ENCODE measurements around the gene VEZT.

VEZT gene

DNA sequence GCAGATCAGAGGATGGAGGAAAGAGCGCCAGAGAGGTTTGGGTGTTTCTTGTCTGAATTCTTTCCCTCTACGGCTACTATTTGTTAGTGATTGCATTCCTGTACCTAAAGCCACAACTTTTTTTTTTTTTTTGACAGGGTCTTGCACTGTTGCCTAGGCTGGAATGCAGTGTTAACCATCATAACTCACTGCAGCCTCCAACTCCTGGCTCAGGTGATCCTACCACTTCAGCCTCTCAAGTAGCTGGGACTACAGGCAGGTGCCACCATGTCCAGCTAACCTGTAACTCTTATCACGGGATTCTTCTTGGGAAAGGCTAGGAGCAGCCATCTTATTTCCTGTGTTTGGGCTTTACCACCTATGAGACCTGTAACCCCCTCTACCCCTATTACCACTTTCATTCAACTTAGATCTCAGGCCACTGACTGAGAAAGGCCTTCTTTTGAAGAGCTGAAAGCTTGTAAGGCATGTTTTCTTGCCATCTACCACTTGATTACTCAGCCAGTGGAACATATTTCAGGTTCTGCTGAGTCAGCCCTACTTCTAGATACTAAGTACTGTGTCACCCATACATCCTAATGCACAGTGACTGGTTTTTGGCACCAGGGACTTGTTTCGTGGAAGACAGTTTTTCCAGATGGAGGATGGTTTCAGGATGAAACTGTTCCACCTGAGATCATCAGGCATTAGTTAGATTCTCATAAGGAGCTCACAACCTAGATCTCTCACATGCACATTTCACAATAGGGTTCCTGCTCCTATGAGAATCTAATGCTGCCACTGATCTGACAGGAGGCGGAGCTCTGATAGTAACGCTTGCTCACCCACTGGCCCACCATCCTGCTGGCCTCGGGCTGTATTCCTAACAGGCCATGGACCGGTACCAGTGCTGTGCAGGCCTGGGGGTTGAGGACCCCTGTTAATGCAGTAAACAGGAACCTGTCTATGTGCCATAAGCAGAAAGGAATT lies 6.9 kb downstream of the VEZT start:
- Mint-ChIP-seq H3K4me3 (no peak overlapping the region), H3K36me3 (ENCODE audit: low read depth) (peaks cover 32% of the 10 kb centered on the region), H3K27me3 (ENCODE audit: low read depth) (no peaks in the 10 kb centered on the region), H3K4me1 (peaks cover 36% of the 10 kb centered on the region), H3K27ac (peak overlapping the region in 2 of 3 experiments; percentile 75 to 84), H3K9me3 (no peaks in the 10 kb centered on the region)
- TF ChIP-seq, protein P1, sequence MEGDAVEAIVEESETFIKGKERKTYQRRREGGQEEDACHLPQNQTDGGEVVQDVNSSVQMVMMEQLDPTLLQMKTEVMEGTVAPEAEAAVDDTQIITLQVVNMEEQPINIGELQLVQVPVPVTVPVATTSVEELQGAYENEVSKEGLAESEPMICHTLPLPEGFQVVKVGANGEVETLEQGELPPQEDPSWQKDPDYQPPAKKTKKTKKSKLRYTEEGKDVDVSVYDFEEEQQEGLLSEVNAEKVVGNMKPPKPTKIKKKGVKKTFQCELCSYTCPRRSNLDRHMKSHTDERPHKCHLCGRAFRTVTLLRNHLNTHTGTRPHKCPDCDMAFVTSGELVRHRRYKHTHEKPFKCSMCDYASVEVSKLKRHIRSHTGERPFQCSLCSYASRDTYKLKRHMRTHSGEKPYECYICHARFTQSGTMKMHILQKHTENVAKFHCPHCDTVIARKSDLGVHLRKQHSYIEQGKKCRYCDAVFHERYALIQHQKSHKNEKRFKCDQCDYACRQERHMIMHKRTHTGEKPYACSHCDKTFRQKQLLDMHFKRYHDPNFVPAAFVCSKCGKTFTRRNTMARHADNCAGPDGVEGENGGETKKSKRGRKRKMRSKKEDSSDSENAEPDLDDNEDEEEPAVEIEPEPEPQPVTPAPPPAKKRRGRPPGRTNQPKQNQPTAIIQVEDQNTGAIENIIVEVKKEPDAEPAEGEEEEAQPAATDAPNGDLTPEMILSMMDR (IDR thresholded peaks at IDR 0.05; ENCODE audit: unreplicated experiment in 3 of 3) = no peak

DNA sequence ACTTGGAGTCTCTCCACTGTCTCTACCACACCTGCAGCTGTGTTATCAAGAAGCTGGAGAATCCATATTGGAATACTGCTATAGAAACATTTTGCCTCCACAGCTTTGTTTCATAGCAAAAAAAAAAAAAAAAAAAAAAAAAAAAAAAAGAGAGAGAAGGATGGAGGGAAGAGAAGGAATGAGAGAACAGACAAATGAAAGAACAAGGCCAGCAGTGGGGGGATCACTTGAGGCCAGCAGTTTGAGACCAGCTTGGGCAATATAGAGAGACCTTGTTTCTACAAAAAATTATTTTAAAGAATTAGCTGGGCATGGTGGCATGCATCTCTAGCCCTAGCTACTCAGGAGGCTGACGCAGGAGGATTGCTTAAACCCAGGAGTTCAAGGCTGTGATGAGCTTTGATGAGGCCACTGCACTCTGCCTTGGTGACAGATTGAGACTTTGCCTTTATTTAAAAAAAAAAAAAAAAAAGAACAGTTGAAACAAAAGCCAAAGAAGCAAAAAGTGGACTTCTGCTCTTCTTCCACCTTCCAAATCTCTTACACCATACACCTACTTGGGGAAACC lies 8.1 kb downstream of the VEZT start:
- Mint-ChIP-seq H3K4me1 (peaks cover 33% of the 10 kb centered on the region), H3K27me3 (ENCODE audit: low read depth) (no peaks in the 10 kb centered on the region), H3K4me3 (no peak overlapping the region), H3K9me3 (no peaks in the 10 kb centered on the region), H3K36me3 (ENCODE audit: low read depth) (peaks cover 24% of the 10 kb centered on the region), H3K27ac (no peak overlapping the region)
- TF ChIP-seq, protein P1 (IDR thresholded peaks at IDR 0.05; ENCODE audit: unreplicated experiment in 3 of 3) = no peak

DNA sequence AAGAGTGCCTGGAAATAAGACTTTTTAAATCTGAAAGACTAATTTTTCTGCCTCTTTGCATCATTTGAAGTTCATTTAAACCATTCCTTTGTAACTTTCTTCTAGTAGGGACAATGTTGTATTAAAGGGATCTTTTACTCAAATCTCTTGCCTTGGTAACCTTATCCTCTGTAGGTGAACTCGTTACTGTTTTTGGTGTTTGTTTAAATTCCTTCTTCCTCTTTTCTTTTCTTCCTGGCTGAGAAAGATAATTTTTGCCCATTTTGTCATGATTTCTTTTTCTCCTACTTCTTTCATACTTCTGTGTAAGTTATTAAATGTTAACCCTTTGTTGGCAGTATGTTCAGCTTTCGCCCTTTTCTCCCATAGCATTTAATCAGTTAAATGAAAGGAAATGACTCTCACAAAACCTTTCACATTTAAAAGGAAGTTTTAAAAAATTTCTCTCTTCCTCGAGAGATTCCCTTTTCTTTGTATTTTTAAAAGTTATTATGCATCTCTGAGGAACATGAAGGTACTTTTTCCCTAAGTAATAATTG lies 10.3 kb downstream of the VEZT start:
- Mint-ChIP-seq H3K27ac (no peak overlapping the region), H3K9me3 (no peaks in the 10 kb centered on the region), H3K36me3 (ENCODE audit: low read depth) (peaks cover 28% of the 10 kb centered on the region), H3K4me1 (peaks cover 33% of the 10 kb centered on the region), H3K27me3 (ENCODE audit: low read depth) (no peaks in the 10 kb centered on the region), H3K4me3 (no peak overlapping the region)
- TF ChIP-seq, protein P1 (IDR thresholded peaks at IDR 0.05; ENCODE audit: unreplicated experiment in 3 of 3) = no peak

DNA sequence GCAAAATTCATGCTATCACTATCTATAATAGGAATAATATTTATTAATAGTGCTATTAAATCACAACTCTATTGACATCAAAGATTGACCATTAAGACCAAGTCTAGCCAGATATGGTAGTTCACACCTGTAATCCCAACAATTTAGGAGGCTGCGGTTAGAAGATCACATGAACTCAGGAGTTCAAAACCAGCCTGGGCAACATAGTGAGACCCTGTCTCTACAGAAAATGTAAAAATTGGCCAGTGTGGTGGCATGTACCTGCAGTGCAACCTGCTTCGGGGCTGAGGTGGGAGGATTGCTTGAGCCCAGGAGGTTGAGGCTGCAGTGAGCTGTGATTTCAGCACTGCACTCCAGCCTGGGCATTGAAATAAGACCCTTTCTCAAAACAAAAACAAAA lies 11.0 kb downstream of the VEZT start:
- peaks cover 33% of the 10 kb centered on the region for H3K4me1 Mint-ChIP-seq
- H3K36me3 Mint-ChIP-seq (ENCODE audit: low read depth) = peaks cover 28% of the 10 kb centered on the region
- TF ChIP-seq, protein P1 (IDR thresholded peaks at IDR 0.05; ENCODE audit: unreplicated experiment in 3 of 3) = no peak
- H3K4me3 Mint-ChIP-seq = no peak overlapping the region
- H3K27me3 Mint-ChIP-seq (ENCODE audit: low read depth) = no peaks in the 10 kb centered on the region
- no peaks in the 10 kb centered on the region for H3K9me3 Mint-ChIP-seq
- no peak overlapping the region for H3K27ac Mint-ChIP-seq

DNA sequence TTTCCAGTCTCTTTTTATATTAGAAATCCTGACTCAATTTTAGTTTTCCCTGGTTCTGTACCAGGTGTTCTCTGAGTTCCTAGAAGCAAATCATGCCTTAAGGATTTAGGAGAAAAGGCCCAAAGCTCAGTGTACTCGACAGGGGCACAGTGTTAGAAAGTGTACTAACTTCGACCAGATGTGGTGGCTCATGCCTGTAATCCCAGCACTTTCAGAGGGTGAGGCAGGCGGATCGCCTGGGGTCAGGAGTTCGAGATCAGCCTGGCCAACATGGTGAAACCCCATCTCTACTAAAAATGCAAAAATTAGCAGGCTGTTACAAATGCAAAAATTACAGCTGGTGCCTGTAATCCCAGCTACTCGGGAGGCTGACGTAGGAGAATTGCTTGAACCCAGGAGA lies 12.0 kb downstream of the VEZT start:
- no peaks in the 10 kb centered on the region for H3K9me3 Mint-ChIP-seq

More for the DNA sequence above, 12.0 kb downstream of the VEZT start:
- Mint-ChIP-seq H3K27me3 (ENCODE audit: low read depth) (no peaks in the 10 kb centered on the region), H3K4me1 (peaks cover 29% of the 10 kb centered on the region), H3K36me3 (ENCODE audit: low read depth) (peaks cover 28% of the 10 kb centered on the region), H3K27ac (no peak overlapping the region), H3K4me3 (no peak overlapping the region)
- TF ChIP-seq, protein P1 (IDR thresholded peaks at IDR 0.05; ENCODE audit: unreplicated experiment in 3 of 3) = no peak
